Middle frontal gyrus (tissue), 1 donor: ENCODE results near the gene GJB6.
"Not testable (repeated sequence)": the region's sequence is repeated elsewhere in the genome, so short reads cannot be mapped to it uniquely, and the experiment has no call there.

Source experiments
- DNase-seq: peaks from one replicate; pipeline ENCODE4 v3.0.0-alpha.2; 2015; ENCODE audit warnings: low spot score; ENCODE audit errors: extremely low spot score

The GJB6 gene

DNA sequence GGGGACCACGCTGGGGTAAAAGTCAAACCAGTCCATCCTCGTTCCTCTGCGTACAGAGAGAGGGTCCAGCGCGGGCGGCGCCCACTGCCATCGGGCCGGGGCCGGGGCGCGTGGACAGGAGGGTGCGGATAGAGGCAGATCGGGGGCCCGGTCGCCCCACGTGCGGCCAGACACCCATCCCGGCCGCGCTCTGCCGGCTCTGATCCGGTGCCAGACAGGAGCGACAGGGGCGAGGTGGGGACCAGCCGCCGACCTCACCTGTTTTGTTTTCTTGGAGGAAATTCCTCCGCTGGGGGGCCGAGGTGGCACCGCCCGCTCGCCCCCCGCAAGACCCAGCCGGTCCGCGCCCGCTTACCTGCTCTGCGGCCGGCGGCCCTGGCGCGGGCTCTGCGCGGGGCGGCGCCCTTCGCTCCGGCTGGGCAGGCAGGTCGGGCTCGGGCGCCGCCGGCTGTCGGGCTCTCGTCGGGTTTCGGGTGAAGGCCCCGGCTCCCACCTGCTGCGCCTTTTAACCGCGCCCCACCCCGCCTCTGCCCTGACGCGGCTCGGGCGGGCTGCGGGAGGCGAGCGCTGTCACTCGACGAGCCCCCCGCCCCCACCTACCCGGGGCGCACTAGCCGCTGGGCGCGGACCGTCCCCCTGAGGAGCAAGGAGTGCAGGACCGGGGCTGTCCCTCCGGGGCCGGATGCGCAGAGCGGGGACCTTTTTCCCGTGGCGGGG, at the start of gene GJB6:
Gene GJB6, minus strand, starts transcription at position 481 of the 717 bp plus-strand sequence. CDS start 8,839 bp downstream, outside the sequence.
- DNase-seq, result no peak

DNA sequence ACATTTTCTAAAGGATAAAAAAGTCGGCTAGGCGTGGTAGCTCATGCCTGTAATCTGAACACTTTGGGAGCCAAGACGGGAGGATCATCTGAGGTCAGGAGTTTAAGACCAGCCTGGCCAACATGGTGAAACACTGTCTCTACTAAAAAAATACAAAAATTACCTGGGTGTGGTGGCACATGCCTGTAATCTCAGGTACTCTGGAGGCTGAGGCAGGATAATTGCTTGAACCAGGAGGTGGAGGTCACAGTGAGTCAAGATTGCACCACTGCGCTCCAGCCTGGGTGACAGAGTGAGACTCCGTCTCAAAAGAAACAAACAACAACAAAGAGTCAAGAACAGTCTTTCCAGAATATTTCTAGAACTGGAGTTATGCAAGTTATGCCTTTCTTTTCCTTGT, 44.8 kb upstream of the GJB6 start:
- not testable (repeated sequence) for DNase-seq

DNA sequence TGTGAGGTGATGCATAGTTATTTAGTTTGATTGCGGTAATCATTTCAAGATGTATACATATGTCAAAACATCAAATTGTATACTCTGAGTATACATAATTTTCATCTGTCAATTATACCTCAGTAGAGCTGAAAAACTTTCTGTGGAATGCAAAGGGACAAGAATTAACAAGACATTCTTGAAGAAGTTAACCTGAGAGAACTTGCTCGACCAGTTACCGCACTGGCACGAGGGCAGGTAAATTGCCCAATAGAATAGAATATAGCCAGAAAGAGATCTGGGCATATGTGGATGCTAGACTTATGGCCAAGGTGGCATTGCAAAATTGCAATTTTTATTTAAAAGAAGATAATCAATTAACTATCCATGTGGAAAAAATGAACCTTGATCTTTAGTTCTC, 42.3 kb upstream of the GJB6 start:
- DNase-seq, result no peak

DNA sequence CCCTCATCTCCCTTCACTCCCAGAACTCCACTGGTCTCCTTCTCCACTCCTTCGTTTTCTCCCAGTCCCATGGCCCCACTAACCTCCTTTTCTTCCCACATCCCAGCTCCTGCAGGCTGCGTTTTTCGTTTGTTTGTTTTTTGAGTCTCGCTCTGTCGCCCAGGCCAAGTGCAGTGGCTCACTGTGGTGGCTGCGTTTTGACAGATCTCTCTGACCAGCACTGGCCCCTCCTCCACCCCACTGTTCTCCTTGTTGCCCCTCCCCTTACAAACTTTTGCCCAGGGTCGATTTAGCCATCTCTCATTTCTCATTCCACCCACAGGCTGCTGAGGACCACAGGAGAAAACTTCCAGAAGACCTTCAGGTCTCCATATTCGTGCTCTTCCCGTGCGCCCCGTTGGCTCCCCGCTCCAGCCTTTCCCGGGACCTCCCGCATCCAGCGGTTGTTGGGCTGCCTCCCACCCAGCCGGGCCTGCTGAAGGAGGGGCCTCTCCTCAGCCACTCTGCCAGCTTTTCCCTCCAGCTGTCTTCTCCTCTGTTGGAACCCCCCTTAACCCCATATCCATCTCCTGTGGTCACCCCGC, 40.6 kb upstream of the GJB6 start:
- DNase-seq, result no peak

DNA sequence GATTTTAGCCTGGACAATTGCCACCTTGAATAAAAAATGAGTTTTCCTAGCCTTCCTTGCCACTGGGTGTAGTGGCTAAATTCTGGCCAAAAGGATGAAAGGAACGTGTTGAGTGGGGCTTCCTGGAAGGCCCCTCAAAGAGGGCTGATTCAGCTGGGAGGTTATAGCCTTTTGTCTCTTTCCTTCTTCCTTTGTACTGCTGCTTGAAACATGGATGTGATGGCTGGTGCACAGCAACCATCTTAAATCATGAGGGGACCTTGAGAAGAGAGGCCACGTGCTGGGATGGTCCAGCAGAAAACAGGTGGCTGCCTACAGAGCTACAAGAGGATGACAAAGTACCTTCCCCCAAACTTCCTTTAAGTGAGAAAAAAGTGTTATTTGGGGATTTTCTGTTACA, 40.0 kb upstream of the GJB6 start:
- DNase-seq, result no peak

DNA sequence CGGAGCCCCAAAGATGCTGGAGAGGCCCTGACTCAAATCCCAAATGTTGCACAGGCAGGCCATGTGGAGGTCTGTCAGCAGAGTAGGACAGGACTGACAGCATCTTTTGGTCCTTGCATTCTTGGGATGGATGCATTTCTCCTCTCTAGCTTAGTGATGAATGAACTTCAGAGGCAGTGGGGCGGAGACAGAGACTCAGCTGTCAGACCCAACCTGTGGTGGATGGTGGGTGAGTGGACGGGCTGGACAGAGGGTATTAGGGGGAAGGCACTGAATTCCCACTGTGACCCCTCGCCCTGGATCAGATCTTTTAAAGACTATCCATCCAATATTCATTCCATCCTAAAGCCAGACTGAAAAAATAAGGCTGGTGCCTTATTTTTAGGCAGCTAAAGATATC, 39.3 kb upstream of the GJB6 start:
- no peak for DNase-seq

DNA sequence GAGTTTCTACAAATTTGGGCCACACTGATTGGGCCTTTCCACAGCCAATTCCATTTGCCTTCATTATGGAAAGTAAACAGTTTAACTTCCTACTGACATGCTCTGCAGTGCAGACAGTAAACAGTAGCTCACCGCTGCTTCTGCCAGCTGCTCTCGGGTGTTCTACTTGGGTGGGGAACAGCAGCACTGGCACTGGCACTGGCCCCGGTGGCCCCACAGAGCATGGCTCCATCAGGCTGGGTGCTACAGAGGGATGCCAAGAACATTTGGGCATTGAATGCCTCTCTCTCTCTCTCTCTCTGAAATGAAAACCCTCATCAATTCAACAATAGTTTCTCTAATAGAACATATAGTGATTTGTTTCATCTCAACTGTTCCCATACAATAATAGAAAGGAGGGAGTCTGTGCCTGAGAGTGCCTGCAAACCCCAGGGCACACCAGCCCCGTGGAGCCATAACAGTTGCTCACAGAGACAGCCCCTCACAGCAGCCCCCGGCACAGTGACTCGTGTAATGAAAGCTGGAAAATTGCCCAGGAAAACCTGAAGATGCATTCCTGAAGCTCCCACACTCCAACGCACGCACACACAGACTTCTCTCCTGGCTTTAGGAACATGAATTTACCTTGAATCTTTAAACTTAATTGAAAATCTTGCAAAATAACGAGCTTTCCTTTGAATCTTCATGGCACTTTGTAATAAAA, 38.2 kb upstream of the GJB6 start:
- no peak for DNase-seq

DNA sequence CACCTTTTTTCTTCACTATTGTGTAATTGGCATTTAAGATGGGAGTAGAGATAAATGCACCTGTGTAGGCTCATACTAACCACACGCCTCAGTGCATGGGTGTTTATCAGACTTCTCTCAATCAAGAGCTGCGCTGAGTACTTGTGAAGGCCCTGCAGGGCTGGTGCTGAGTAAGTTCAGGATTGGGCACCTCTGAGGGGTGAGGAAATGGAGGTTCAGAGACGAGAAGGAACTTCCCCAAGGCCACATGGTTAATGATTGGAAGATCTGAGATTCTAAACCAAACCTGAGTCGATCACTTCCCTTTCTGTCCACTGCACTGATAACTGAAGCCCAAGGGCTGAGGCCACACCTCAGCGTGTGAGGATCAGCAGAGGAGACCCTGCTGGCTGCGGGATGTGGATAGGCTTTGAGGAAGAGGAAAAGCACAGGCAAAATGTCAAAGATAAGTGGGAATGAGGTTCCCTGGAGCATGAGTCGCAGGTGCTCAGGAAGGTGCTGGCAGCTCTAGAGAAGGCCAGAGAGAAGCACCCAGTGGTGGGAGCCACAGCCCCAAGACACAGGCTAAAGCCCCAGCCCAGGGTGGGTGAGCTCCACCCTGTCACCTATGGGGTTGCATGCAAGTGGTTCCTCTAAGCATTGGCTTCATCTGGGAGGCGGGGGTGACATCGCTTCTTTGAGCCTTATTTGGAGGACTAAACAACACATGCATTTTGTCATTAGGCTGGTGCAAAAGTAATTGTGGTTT, 32.3 kb upstream of the GJB6 start:
- no peak for DNase-seq

DNA sequence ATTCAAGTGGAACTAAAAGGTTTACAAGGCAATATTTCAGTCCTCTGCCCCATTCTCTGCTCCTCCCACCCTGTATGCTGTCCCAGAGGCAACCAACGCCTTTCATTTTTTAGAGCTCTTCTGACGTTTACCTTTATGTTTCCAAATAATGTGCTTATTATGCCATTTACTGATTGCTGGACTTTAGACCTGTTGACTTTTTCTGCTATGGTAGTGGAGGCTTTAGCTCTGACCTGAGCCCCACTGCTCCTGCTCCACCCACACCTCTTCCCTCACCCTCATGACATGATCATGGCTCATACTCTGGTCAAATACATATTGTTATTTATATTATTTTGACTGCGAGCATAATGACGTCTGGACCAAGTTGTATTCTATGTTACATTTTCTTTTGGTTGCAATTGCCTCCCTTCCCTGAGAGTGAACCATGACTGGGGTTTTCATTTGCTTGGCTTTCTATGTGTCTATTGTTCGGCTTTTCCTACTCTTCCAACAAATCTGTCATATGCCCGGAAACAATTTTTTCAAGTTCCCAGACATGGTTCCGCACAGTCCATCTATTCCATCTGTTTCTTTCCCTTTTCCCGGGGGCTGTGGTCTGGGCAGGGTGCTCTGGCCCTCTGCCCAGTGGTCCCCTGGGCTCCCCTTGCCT, 31.4 kb upstream of the GJB6 start:
- no peak for DNase-seq

DNA sequence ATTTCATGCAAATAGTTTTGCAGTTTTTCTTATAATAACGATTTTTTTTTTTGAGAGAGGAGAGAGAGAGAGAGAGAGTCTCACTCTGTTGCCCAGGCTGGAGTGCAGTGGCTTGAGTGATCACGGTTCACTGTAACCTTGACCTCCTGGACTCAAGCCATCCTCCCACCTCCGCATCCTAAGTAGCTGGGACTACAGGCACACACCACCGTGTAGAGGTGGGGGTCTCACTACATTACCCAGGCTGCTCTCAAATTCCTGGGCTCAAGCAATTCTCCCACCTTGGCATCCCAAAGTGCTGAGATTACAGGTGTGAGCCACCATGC, 26.8 kb upstream of the GJB6 start:
- DNase-seq, result no peak

DNA sequence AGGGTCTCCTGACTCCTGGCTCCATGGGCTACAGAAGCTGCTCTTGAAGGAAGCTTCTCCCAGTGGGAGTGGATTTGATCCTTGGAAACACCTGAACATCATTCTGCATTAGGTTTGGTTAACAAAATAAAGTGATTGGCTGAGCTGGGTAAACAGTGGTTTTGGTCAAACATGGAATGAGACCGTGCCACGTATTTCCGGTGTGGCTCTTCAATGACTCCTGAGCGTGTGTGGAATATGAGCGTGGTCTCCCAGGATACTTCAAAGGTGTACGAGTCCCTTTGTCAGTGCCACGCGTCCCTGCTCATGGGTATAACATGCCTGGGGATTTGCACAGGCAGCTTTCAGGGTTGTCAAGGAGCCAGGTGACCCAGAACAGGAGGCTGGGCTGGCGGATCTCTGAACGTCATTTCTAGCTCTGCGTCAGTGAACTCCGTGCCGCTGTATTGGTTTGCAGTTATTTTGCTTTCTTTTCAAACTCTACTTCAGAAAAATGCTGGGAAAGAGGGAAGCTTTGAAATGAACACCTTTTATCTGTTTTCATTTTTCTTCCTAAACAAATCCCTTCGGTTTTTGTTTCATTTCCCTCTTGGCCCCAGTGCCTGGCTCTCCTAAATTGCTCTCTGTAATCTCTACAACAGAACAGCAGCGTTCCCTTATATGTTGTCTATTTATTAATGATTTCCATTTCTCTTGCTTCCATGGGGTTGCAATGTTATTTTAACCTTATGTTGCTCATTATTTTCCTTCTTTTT, 26.3 kb upstream of the GJB6 start:
- DNase-seq, result no peak

DNA sequence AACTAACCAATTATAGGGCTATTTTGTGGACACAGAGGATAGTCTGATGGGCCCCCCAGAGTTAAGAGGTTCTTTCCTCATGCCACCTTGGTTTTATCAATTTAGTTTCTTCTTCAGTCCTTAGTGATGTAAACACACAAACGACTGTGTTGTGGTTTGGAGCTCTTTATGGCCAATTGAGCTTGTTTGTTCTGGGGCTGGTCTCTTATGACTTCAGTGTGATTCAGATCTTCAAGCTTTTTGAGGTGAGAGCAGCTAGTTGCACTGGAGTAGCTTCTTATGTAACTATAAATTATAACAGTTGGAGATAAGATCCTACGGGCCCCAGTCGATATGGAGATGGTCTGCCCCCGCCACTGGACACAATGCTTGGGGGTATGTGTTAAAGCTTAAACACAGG, 22.0 kb upstream of the GJB6 start:
- DNase-seq, result no peak

DNA sequence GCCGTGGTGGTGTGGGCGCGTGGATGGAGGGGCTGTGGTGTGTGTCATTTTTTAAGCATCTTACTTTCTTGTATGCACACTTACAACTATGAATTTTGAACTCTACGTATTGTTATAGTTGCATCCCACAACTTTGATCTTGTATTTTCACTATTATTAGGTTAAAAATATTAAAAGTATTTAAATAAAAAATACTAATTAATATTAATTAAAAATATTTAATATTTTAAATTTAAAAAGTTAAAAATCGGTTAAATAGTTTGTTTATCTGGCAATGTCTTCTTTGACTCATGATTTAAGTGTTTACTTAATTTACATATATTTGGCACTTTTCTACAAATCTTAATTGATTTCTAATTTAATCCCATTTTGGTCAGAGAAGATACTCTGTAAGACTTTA, 17.8 kb upstream of the GJB6 start:
- no peak for DNase-seq

DNA sequence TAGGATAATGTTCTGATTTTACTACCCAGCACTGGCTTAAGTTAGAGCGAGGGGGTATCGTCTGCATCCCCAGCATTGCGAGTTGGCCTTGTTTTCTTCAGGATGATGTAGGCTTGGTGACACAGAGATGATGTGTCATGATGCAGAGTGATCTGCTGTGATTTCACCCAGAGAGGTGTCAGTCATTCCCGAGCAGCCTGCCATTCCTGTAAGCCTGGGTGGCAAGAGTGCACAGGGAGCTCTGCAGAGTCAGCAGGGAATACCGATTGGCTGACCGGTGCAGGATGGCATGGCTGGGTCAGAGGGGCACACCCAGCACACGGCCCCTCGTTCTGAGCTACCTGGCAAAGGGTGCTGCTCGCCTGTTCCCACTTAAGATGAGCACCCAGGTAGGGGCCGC, 15.8 kb upstream of the GJB6 start:
- DNase-seq, result no peak

DNA sequence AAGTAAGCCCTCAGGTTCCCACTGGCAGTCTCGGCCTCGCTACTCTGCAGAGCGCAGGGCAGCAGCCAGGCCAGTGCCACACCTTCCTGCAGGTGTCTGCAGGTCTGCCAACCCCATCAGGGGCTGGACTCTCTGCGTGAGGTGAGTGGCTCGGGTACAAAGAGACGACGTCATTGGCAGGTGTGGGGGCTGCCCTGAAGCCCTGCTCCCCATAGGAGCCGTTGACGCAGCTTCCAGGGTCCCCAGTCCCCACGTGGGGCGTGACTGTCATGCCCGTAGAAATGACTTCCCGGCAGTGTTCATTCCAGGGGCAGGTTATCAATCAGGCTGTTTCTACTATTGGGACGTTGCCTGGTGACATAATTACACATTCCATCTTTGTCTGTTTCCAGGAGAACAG, 15.3 kb upstream of the GJB6 start:
- no peak for DNase-seq

DNA sequence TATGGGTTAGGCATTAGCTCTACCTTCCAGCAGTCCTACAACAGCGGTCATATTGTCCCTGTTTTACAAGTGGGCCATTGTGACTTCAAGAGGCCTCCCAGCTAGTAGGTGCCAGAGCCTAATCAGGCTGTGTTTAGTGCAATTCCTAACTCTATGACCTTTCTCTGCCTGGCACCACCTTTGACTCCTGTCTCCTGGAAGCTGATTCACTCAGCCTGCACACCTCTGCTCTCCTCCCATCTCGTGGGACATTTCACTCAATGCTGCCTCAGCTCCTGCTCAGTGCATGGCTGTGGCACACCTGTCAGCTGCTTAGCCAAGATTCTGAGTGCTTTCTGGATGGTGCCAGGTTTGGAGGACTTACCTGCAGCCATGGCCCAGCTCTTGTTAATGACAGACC, 9.5 kb upstream of the GJB6 start:
- DNase-seq, result no peak

DNA sequence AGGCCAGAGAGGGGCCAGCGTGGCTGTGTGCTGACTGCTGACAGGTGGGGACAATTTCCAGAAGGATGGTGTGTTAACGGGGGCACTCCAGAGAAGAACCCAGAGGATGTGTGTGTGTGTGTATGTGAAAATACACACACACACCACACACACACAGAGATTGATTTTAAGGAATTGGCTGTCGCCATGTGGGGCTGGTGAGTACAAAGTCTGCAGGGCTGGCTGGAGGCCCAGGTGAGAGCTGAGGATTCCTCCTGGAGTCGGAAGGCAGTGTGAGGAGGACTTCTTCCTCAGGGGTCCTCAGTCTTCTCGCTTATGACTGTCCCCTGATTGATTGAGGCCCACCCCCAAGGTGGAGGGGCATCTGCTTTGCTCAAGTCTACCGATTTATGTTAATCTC, 7.6 kb upstream of the GJB6 start:
- DNase-seq, result no peak

DNA sequence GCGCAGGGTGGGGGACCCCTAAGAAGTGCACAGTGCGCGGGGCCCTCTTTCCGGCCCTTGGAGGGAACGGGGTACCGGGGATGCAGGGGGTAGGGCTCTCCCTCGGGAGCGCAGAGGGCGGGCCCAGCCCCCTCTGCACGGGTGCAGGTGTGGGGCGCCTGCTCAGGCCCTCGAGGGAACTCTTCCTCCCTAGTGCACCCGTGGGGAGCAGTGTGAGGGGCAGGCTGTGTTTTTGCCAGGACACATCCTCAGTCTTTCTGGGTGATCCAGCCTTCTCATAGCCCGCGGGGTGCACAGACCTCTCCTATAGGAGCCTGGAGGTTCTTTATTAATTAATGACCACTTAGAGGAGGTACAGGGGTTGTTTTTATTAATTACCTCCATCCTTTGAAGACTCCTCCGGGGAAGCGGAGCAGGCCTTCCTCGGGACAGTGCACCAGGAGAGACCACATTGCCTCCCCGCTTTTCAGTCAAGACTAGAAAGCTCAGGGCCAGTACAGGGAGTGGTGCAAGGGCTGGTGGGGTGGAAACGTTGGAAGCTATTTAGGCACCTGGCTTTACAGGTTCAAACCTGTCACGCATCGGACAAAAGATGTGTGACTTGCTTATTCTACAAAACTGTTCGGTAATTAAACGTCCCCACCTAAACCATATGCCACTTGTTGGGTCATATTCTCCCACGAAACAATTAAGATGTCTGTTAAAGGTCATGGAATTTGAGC, 598 bp upstream of the GJB6 start:
- no peak for DNase-seq

DNA sequence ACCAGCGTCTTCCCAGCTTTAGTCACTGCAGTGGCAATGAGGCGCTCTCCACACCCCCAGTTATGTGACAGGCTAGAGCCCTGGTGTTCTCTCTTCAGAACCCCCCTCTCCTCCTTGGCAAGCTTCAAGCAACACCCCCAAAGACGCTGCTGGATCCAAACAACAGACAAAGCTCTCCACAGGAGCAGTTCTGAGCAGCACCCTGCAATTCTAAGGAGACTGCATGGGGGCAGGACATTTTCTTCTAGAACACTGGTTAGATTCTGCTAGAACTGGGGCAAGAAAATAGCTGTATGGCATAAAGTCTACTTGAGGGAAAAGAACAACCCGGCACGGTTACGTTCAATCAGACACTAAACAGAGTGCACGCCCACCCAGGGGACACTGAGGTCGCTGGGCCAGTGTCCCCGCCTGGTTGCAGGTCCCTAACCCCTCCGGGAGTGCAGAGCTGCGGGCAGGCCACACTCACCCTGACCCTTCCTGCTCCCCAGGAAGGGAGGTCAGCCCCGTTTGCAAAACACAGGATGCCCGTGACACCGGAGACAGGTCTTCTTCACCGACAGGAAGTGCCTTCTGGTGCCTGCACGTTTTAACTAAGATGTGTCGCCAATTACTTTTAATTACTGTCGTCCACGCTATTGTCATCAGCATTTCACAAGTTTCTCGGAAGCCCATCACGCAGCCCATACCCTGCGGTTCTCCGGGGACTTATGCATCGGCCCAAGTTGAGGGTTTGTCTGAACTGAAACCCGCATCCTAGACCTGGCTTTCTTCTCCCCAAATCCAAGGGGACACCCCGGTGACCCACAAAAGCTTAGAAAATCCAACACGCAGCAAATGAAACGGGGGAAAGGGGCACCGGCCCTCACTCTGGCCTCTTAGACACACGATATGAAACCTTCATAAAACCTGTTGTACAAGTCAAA, 943 bp downstream of the GJB6 start:
- DNase-seq, result no peak
